ENCODE results near the gene C6orf47.

The C6orf47 gene

GRCh38 chr6:31658983-31659648, 1.5 kb downstream of the C6orf47 start:
- DNase-seq: no peak

GRCh38 chr6:31658158-31658688, 2.4 kb downstream of the C6orf47 start:
- DNase-seq: no peak

- peak; percentile 39 for DNase-seq
Measured at GRCh38 chr6:31657406-31658157, 3.0 kb downstream of the C6orf47 start.

GRCh38 chr6:31655349-31656237, 5.0 kb downstream of the C6orf47 start, which contains the start of gene APOM:
TSS of gene APOM (plus strand) at chr6:31655894. CDS start at chr6:31655967, 73 bp downstream.
- DNase-seq: no peak

- no peak for DNase-seq
Measured at GRCh38 chr6:31654574-31655348, 5.8 kb downstream of the C6orf47 start.

- DNase-seq: no peak
Measured at GRCh38 chr6:31652925-31653724, 7.5 kb downstream of the C6orf47 start.

GRCh38 chr6:31651602-31652191, 8.9 kb downstream of the C6orf47 start:
- DNase-seq: no peak

GRCh38 chr6:31645325-31645724, 15.3 kb downstream of the C6orf47 start:
- DNase-seq: no peak

- DNase-seq: no peak
Measured at GRCh38 chr6:31643818-31644454, 16.6 kb downstream of the C6orf47 start.

GRCh38 chr6:31642798-31643570, 17.6 kb downstream of the C6orf47 start:
- no peak for DNase-seq

GRCh38 chr6:31641370-31641769, 19.2 kb downstream of the C6orf47 start:
- DNase-seq: no peak

GRCh38 chr6:31640612-31641011, 20.0 kb downstream of the C6orf47 start:
- DNase-seq: no peak

GRCh38 chr6:31639449-31639861, 21.1 kb downstream of the C6orf47 start:
- no peak for DNase-seq

- DNase-seq: no peak
Measured at GRCh38 chr6:31639043-31639442, 21.5 kb downstream of the C6orf47 start.

- no peak for DNase-seq
Measured at GRCh38 chr6:31636698-31637596, 23.6 kb downstream of the C6orf47 start.

- no peak for DNase-seq
Measured at GRCh38 chr6:31634969-31635575, 25.5 kb downstream of the C6orf47 start.

- DNase-seq: no peak
Measured at GRCh38 chr6:31634131-31634530, 26.4 kb downstream of the C6orf47 start.

GRCh38 chr6:31633447-31633846, 27.1 kb downstream of the C6orf47 start:
- no peak for DNase-seq

All from CD4-positive, alpha-beta T cell treated with Interleukin-21 for 1 hour (primary cell).